ENCODE data around the gene SGSM1.

Gene SGSM1

GRCh38 chr22:24867323-24868022, 61.5 kb downstream of the SGSM1 start:
- Histone ChIP-seq H3K27me3 (ENCODE audit: control insufficient read depth, insufficient read depth, low read length, poor library complexity, severe bottlenecking) (no peaks in the 10 kb centered on the region), H3K9me3 (ENCODE audit: control insufficient read depth, low read length) (no peaks in the 10 kb centered on the region), H3K27ac (ENCODE audit: insufficient read depth, low read depth, low read length, poor library complexity, severe bottlenecking) (no peak overlapping the region), H3K36me3 (ENCODE audit: control insufficient read depth, insufficient read depth, low read length) (no peaks in the 10 kb centered on the region), H3K4me3 (ENCODE audit: insufficient read depth, low read depth, low read length) (no peak overlapping the region), H3K4me1 (ENCODE audit: control insufficient read depth, insufficient read depth, low read length) (no peaks in the 10 kb centered on the region)
- WGBS, 2 experiments, result 92% methylated on average over 8 of the region's 8 CpGs

- Histone ChIP-seq H3K4me1 (ENCODE audit: control insufficient read depth, insufficient read depth, low read length) (no peaks in the 10 kb centered on the region), H3K27ac (ENCODE audit: insufficient read depth, low read depth, low read length, poor library complexity, severe bottlenecking) (no peak overlapping the region)
These were observed 63.0 kb downstream of the SGSM1 start for GRCh38 chr22:24868979-24869378.

GRCh38 chr22:24871611-24872205, 65.7 kb downstream of the SGSM1 start:
- H3K27ac ChIP-seq (ENCODE audit: insufficient read depth, low read depth, low read length, poor library complexity, severe bottlenecking), result no peak overlapping the region

More at GRCh38 chr22:24868979-24869378, 63.0 kb downstream of the SGSM1 start:
- Histone ChIP-seq H3K9me3 (ENCODE audit: control insufficient read depth, low read length) (no peaks in the 10 kb centered on the region), H3K4me3 (ENCODE audit: insufficient read depth, low read depth, low read length) (no peak overlapping the region), H3K27me3 (ENCODE audit: control insufficient read depth, insufficient read depth, low read length, poor library complexity, severe bottlenecking) (no peaks in the 10 kb centered on the region), H3K36me3 (ENCODE audit: control insufficient read depth, insufficient read depth, low read length) (no peaks in the 10 kb centered on the region)
- 89 to 95% methylated on average over 7 of the region's 7 CpGs for WGBS, 2 experiments

GRCh38 chr22:24873226-24873625, 67.2 kb downstream of the SGSM1 start:
- 82 to 87% methylated on average over 5 of the region's 5 CpGs for WGBS, 2 experiments
- H3K36me3 ChIP-seq (ENCODE audit: control insufficient read depth, insufficient read depth, low read length), result no peaks in the 10 kb centered on the region
- H3K4me3 ChIP-seq (ENCODE audit: insufficient read depth, low read depth, low read length), result no peak overlapping the region
- H3K27ac ChIP-seq (ENCODE audit: insufficient read depth, low read depth, low read length, poor library complexity, severe bottlenecking), result no peak overlapping the region
- no peaks in the 10 kb centered on the region for H3K27me3 ChIP-seq (ENCODE audit: control insufficient read depth, insufficient read depth, low read length, poor library complexity, severe bottlenecking)
- H3K9me3 ChIP-seq (ENCODE audit: control insufficient read depth, low read length), result no peaks in the 10 kb centered on the region
- H3K4me1 ChIP-seq (ENCODE audit: control insufficient read depth, insufficient read depth, low read length), result no peaks in the 10 kb centered on the region

More at GRCh38 chr22:24871611-24872205, 65.7 kb downstream of the SGSM1 start:
- Histone ChIP-seq H3K4me3 (ENCODE audit: insufficient read depth, low read depth, low read length) (no peak overlapping the region), H3K27me3 (ENCODE audit: control insufficient read depth, insufficient read depth, low read length, poor library complexity, severe bottlenecking) (no peaks in the 10 kb centered on the region), H3K4me1 (ENCODE audit: control insufficient read depth, insufficient read depth, low read length) (no peaks in the 10 kb centered on the region), H3K9me3 (ENCODE audit: control insufficient read depth, low read length) (no peaks in the 10 kb centered on the region), H3K36me3 (ENCODE audit: control insufficient read depth, insufficient read depth, low read length) (no peaks in the 10 kb centered on the region)
- WGBS, 2 experiments, result 91 to 96% methylated on average over 7 of the region's 7 CpGs

- Histone ChIP-seq H3K4me3 (ENCODE audit: insufficient read depth, low read depth, low read length) (no peak overlapping the region), H3K4me1 (ENCODE audit: control insufficient read depth, insufficient read depth, low read length) (no peaks in the 10 kb centered on the region), H3K9me3 (ENCODE audit: control insufficient read depth, low read length) (no peaks in the 10 kb centered on the region), H3K36me3 (ENCODE audit: control insufficient read depth, insufficient read depth, low read length) (no peaks in the 10 kb centered on the region), H3K27me3 (ENCODE audit: control insufficient read depth, insufficient read depth, low read length, poor library complexity, severe bottlenecking) (no peaks in the 10 kb centered on the region), H3K27ac (ENCODE audit: insufficient read depth, low read depth, low read length, poor library complexity, severe bottlenecking) (no peak overlapping the region)
- WGBS, 2 experiments, result 56 to 58% methylated on average over 4 of the region's 4 CpGs
These were observed 70.0 kb downstream of the SGSM1 start for GRCh38 chr22:24875862-24876506.

GRCh38 chr22:24876700-24877099, 70.7 kb downstream of the SGSM1 start:
- H3K27me3 ChIP-seq (ENCODE audit: control insufficient read depth, insufficient read depth, low read length, poor library complexity, severe bottlenecking), result no peaks in the 10 kb centered on the region
- WGBS, 2 experiments, result 93 to 96% methylated on average over 1 of the region's 1 CpG
- no peak overlapping the region for H3K27ac ChIP-seq (ENCODE audit: insufficient read depth, low read depth, low read length, poor library complexity, severe bottlenecking)
- no peaks in the 10 kb centered on the region for H3K4me1 ChIP-seq (ENCODE audit: control insufficient read depth, insufficient read depth, low read length)
- no peaks in the 10 kb centered on the region for H3K36me3 ChIP-seq (ENCODE audit: control insufficient read depth, insufficient read depth, low read length)
- H3K9me3 ChIP-seq (ENCODE audit: control insufficient read depth, low read length), result no peaks in the 10 kb centered on the region
- H3K4me3 ChIP-seq (ENCODE audit: insufficient read depth, low read depth, low read length), result no peak overlapping the region

- no peaks in the 10 kb centered on the region for H3K9me3 ChIP-seq (ENCODE audit: control insufficient read depth, low read length)
- H3K36me3 ChIP-seq (ENCODE audit: control insufficient read depth, insufficient read depth, low read length), result no peaks in the 10 kb centered on the region
- WGBS, 2 experiments, result 98 to 100% methylated on average over 2 of the region's 2 CpGs
- H3K4me1 ChIP-seq (ENCODE audit: control insufficient read depth, insufficient read depth, low read length), result no peaks in the 10 kb centered on the region
- H3K27me3 ChIP-seq (ENCODE audit: control insufficient read depth, insufficient read depth, low read length, poor library complexity, severe bottlenecking), result no peaks in the 10 kb centered on the region
- H3K27ac ChIP-seq (ENCODE audit: insufficient read depth, low read depth, low read length, poor library complexity, severe bottlenecking), result no peak overlapping the region
- H3K4me3 ChIP-seq (ENCODE audit: insufficient read depth, low read depth, low read length), result no peak overlapping the region
These were observed 73.0 kb downstream of the SGSM1 start for GRCh38 chr22:24878969-24879368.

- no peaks in the 10 kb centered on the region for H3K36me3 ChIP-seq (ENCODE audit: control insufficient read depth, insufficient read depth, low read length)
- H3K4me1 ChIP-seq (ENCODE audit: control insufficient read depth, insufficient read depth, low read length), result no peaks in the 10 kb centered on the region
- 88 to 91% methylated on average over 6 of the region's 6 CpGs for WGBS, 2 experiments
- H3K9me3 ChIP-seq (ENCODE audit: control insufficient read depth, low read length), result no peaks in the 10 kb centered on the region
- no peak overlapping the region for H3K4me3 ChIP-seq (ENCODE audit: insufficient read depth, low read depth, low read length)
- H3K27ac ChIP-seq (ENCODE audit: insufficient read depth, low read depth, low read length, poor library complexity, severe bottlenecking), result no peak overlapping the region
- H3K27me3 ChIP-seq (ENCODE audit: control insufficient read depth, insufficient read depth, low read length, poor library complexity, severe bottlenecking), result no peaks in the 10 kb centered on the region
These were observed 77.4 kb downstream of the SGSM1 start for GRCh38 chr22:24883432-24883831.

- Histone ChIP-seq H3K4me3 (ENCODE audit: insufficient read depth, low read depth, low read length) (no peak overlapping the region), H3K27ac (ENCODE audit: insufficient read depth, low read depth, low read length, poor library complexity, severe bottlenecking) (no peak overlapping the region), H3K36me3 (ENCODE audit: control insufficient read depth, insufficient read depth, low read length) (no peaks in the 10 kb centered on the region), H3K27me3 (ENCODE audit: control insufficient read depth, insufficient read depth, low read length, poor library complexity, severe bottlenecking) (no peaks in the 10 kb centered on the region), H3K4me1 (ENCODE audit: control insufficient read depth, insufficient read depth, low read length) (no peaks in the 10 kb centered on the region), H3K9me3 (ENCODE audit: control insufficient read depth, low read length) (no peaks in the 10 kb centered on the region)
- 80 to 91% methylated on average over 2 of the region's 2 CpGs for WGBS, 2 experiments
These were observed 81.2 kb downstream of the SGSM1 start for GRCh38 chr22:24887260-24887659.

- H3K9me3 ChIP-seq (ENCODE audit: control insufficient read depth, low read length), result no peaks in the 10 kb centered on the region
- no peaks in the 10 kb centered on the region for H3K27me3 ChIP-seq (ENCODE audit: control insufficient read depth, insufficient read depth, low read length, poor library complexity, severe bottlenecking)
- no peak overlapping the region for H3K4me3 ChIP-seq (ENCODE audit: insufficient read depth, low read depth, low read length)
- H3K4me1 ChIP-seq (ENCODE audit: control insufficient read depth, insufficient read depth, low read length), result no peaks in the 10 kb centered on the region
- H3K27ac ChIP-seq (ENCODE audit: insufficient read depth, low read depth, low read length, poor library complexity, severe bottlenecking), result no peak overlapping the region
- H3K36me3 ChIP-seq (ENCODE audit: control insufficient read depth, insufficient read depth, low read length), result no peaks in the 10 kb centered on the region
- WGBS, 2 experiments, result 94 to 95% methylated on average over 20 of the region's 20 CpGs
These were observed 87.5 kb downstream of the SGSM1 start for GRCh38 chr22:24893341-24894070.

Data from ectodermal cell (in vitro differentiated cells).